Keratinocyte (primary cell): Measurements from ENCODE around the gene SCAP. TPM values are rescaled to one million over a fixed set of nuclear protein-coding genes. Genes with fewer than 3 reads are reported as not detected.

Source experiments
- DNase-seq: peaks from one replicate; pipeline ENCODE4 v3.0.0-alpha.2; 2011; ENCODE audit warnings: low read depth, missing footprints, low spot score
- FAIRE-seq: peaks from 2 replicates; lab custom pipeline; 2011; peaks lifted over from hg19 to GRCh38; lab: Jason Lieb, UNC
- H2AFZ ChIP-seq: 2 replicates; pipeline ENCODE4 v1.6.0; 2012; ENCODE audit warnings: low read length, control low read depth, inconsistent platforms; ENCODE audit not compliant: control insufficient read depth
- H3K27ac ChIP-seq: 2 replicates; pipeline ENCODE4 v1.5.1; 2011; ENCODE audit warnings: low read length; ENCODE audit not compliant: control insufficient read depth, insufficient read depth
- H3K27me3 ChIP-seq: 3 replicates; pipeline ENCODE4 v1.6.0; 2011; ENCODE audit warnings: low read length; ENCODE audit not compliant: control insufficient read depth, insufficient read depth; ENCODE audit errors: extremely low read depth
- H3K36me3 ChIP-seq, 2 experiments: 2 replicates in 1 of 2; 3 replicates in 1 of 2; pipeline ENCODE4 v1.5.1; 2011; ENCODE audit warnings: low read length in 2 of 2, mild to moderate bottlenecking in 1 of 2; ENCODE audit not compliant: control insufficient read depth in 2 of 2, insufficient read depth in 2 of 2; ENCODE audit errors: extremely low read depth in 1 of 2
- H3K4me1 ChIP-seq: 3 replicates; pipeline ENCODE4 v1.5.1; 2011; ENCODE audit warnings: low read length; ENCODE audit not compliant: control insufficient read depth, insufficient read depth; ENCODE audit errors: extremely low read depth
- H3K4me2 ChIP-seq: 3 replicates; pipeline ENCODE4 v1.6.0; 2011; ENCODE audit warnings: low read depth, low read length; ENCODE audit not compliant: control insufficient read depth, insufficient read depth; ENCODE audit errors: extremely low read depth
- H3K4me3 ChIP-seq, 3 experiments: fragments of 200-600 bp in 1 of 3; sonication (generic) in 1 of 3; 2 replicates in 2 of 3; 3 replicates in 1 of 3; pipeline ENCODE4 v1.5.1; 2011 to 2016; ENCODE audit warnings: low read length in 3 of 3, mild to moderate bottlenecking in 3 of 3, control low read depth in 2 of 3, inconsistent platforms in 1 of 3, low read depth in 1 of 3, mixed read lengths in 1 of 3, mixed run types in 1 of 3, moderate library complexity in 1 of 3; ENCODE audit not compliant: control insufficient read depth in 2 of 3, insufficient read depth in 2 of 3; ENCODE audit errors: extremely low read depth in 1 of 3
- H3K79me2 ChIP-seq: 2 replicates; pipeline ENCODE4 v1.6.0; 2012; ENCODE audit warnings: low read length; ENCODE audit not compliant: control insufficient read depth, insufficient read depth
- H3K9ac ChIP-seq: 3 replicates; pipeline ENCODE4 v1.6.0; 2011; ENCODE audit warnings: low read length; ENCODE audit not compliant: control insufficient read depth, insufficient read depth; ENCODE audit errors: extremely low read depth
- H3K9me1 ChIP-seq: 3 replicates; pipeline ENCODE4 v1.6.0; 2011; ENCODE audit warnings: low read length; ENCODE audit not compliant: control insufficient read depth, insufficient read depth; ENCODE audit errors: extremely low read depth
- H3K9me3 ChIP-seq: 2 replicates; pipeline ENCODE4 v1.5.1; 2012; ENCODE audit warnings: low read depth, low read length; ENCODE audit not compliant: control insufficient read depth
- H4K20me1 ChIP-seq: 3 replicates; pipeline ENCODE4 v1.6.0; 2011; ENCODE audit warnings: low read length; ENCODE audit not compliant: control insufficient read depth, insufficient read depth; ENCODE audit errors: extremely low read depth
- EZH2 ChIP-seq: IDR thresholded peaks from one replicate; pipeline ENCODE4 v1.6.1; 2012; ENCODE audit warnings: inconsistent platforms, mild to moderate bottlenecking, low read length, moderate library complexity
- dilution Hi-C: fragments of 300-500 bp; cut with MboI; formaldehyde crosslinking; loops from one replicate; pipeline ENCODE4 v1.7.0; 2020; ENCODE audit warnings: low sequenced_read_pairs; ENCODE audit not compliant: extremely low pct_ligation_motif_present
- polyA plus RNA-seq, 5 experiments: library from polyadenylated mRNA; depleted of rRNA in 3 of 5; stranded (reverse) in 3 of 5; stranded (forward) in 1 of 5; unstranded in 1 of 5; fragments of >200 nt; gene quantifications; 1 replicate in 1 of 5; 2 replicates in 3 of 5; 3 replicates in 1 of 5; pipeline versions ENCODE4 v1.2.1 to v1.2.3, GENCODE V29; 2011 to 2012; ENCODE audit warnings: missing spikeins in 2 of 5, low read depth in 1 of 5, low replicate concordance in 1 of 5
- TF ChIP-seq, protein P1 (sequence below), 3 experiments: IDR thresholded peaks in 1 of 3; conservative IDR thresholded peaks in 1 of 3; optimal IDR thresholded peaks in 1 of 3; 2 replicates in 2 of 3; 3 replicates in 1 of 3; pipeline versions ENCODE3 to v1.5.1; 2011; ENCODE audit warnings: low read length in 3 of 3, mild to moderate bottlenecking in 3 of 3, moderate library complexity in 2 of 3, control low read depth in 1 of 3, inconsistent platforms in 1 of 3; ENCODE audit not compliant: insufficient read depth in 2 of 3; ENCODE audit errors: extremely low read depth in 1 of 3

SCAP gene
- polyA plus RNA-seq, 1 donor (not counting 4 experiments of a cell fraction or from before 2014, with no cell fraction given): 17.7 TPM

DNA sequence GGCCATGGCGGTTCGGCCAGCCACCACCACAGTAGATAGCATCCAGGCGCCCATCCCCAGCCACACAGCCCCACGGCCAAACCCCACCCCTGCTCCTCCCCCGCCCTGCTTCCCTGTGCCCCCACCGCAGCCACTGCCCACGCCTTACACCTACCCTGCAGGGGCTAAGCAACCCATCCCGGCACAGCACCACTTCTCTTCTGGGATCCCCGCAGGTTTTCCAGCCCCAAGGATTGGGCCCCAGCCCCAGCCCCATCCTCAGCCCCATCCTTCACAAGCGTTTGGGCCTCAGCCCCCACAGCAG lies 65.4 kb downstream of the SCAP start:
- Histone ChIP-seq H4K20me1 (no peaks in the 10 kb centered on the region), H3K4me2 (no peak overlapping the region), H3K36me3 (peaks cover 43 to 61% of the 10 kb centered on the region in 2 experiments), H3K4me3 (no peak overlapping the region), H3K79me2 (no peaks in the 10 kb centered on the region), H3K9me3 (no peaks in the 10 kb centered on the region), H3K27me3 (no peaks in the 10 kb centered on the region), H2AFZ (no peak overlapping the region), H3K9ac (no peak overlapping the region), H3K9me1 (no peaks in the 10 kb centered on the region), H3K27ac (no peak overlapping the region), H3K4me1 (peaks cover 14% of the 10 kb centered on the region)
- no peak for TF ChIP-seq EZH2
- FAIRE-seq (no peak), DNase-seq (no peak)
- dilution Hi-C loops: no loop called here

GRCh38 chr3:47409688-47410416 lies 65.9 kb downstream of the SCAP start:
- Histone ChIP-seq H3K27me3 (no peaks in the 10 kb centered on the region), H2AFZ (no peak overlapping the region), H3K9ac (no peak overlapping the region), H3K79me2 (no peaks in the 10 kb centered on the region), H3K9me1 (no peaks in the 10 kb centered on the region), H3K4me1 (peaks cover 14% of the 10 kb centered on the region), H3K27ac (no peak overlapping the region), H3K4me3 (no peak overlapping the region), H3K4me2 (no peak overlapping the region), H3K9me3 (no peaks in the 10 kb centered on the region), H3K36me3 (peaks cover 40 to 59% of the 10 kb centered on the region in 2 experiments), H4K20me1 (no peaks in the 10 kb centered on the region)
- TF ChIP-seq EZH2: no peak
- TF ChIP-seq, protein P1, sequence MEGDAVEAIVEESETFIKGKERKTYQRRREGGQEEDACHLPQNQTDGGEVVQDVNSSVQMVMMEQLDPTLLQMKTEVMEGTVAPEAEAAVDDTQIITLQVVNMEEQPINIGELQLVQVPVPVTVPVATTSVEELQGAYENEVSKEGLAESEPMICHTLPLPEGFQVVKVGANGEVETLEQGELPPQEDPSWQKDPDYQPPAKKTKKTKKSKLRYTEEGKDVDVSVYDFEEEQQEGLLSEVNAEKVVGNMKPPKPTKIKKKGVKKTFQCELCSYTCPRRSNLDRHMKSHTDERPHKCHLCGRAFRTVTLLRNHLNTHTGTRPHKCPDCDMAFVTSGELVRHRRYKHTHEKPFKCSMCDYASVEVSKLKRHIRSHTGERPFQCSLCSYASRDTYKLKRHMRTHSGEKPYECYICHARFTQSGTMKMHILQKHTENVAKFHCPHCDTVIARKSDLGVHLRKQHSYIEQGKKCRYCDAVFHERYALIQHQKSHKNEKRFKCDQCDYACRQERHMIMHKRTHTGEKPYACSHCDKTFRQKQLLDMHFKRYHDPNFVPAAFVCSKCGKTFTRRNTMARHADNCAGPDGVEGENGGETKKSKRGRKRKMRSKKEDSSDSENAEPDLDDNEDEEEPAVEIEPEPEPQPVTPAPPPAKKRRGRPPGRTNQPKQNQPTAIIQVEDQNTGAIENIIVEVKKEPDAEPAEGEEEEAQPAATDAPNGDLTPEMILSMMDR (optimal IDR thresholded peaks at IDR 0.05 in 1 of 3, IDR thresholded peaks at IDR 0.05 in 1 of 3, conservative IDR thresholded peaks at IDR 0.05 in 1 of 3; ENCODE audit: extremely low read depth in 1 of 3, insufficient read depth in 2 of 3, low read length in 3 of 3): no peak
- FAIRE-seq: no peak
- dilution Hi-C loops: no loop called here
- no peak for DNase-seq

DNA sequence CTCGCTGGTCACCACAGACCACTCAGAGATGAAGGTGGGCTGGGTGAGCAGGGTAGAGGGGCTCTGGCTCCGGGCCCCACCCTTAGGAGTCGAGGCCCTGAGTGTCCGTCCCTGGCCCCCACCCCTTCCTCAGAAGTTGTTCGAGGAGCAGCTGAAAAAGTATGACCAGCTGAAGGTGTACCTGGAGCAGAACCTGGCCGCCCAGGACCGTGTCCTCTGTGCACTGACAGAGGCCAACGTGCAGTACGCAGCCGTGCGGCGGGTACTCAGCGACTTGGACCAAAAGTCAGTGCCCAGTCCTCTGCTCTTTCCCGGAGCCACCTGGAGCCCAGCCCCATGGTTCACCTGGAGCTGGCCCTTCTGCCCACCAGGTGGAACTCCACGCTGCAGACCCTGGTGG lies 66.5 kb downstream of the SCAP start:
- FAIRE-seq: no peak
- H2AFZ ChIP-seq: no peak overlapping the region

More for the DNA sequence above, 66.5 kb downstream of the SCAP start:
- peaks cover 37 to 53% of the 10 kb centered on the region in 2 experiments for H3K36me3 ChIP-seq
- H4K20me1 ChIP-seq: no peaks in the 10 kb centered on the region
- dilution Hi-C loops: no loop called here
- no peaks in the 10 kb centered on the region for H3K9me3 ChIP-seq
- no peak overlapping the region for H3K27ac ChIP-seq
- DNase-seq: no peak
- TF ChIP-seq, protein P1 (optimal IDR thresholded peaks at IDR 0.05 in 1 of 3, IDR thresholded peaks at IDR 0.05 in 1 of 3, conservative IDR thresholded peaks at IDR 0.05 in 1 of 3; ENCODE audit: extremely low read depth in 1 of 3, insufficient read depth in 2 of 3, low read length in 3 of 3): no peak
- no peaks in the 10 kb centered on the region for H3K79me2 ChIP-seq
- no peak overlapping the region for H3K4me2 ChIP-seq
- no peaks in the 10 kb centered on the region for H3K27me3 ChIP-seq
- peaks cover 14% of the 10 kb centered on the region for H3K4me1 ChIP-seq
- no peaks in the 10 kb centered on the region for H3K9me1 ChIP-seq
- no peak overlapping the region for H3K4me3 ChIP-seq
- no peak overlapping the region for H3K9ac ChIP-seq
